ENCODE measurements around the gene CYP19A1. TPM values are rescaled to one million over a fixed set of nuclear protein-coding genes. Genes with fewer than 3 reads are reported as not detected.

The CYP19A1 gene
- total and polyA plus RNA-seq, 2 experiments from 2014 or later: 1.4 to 35.4 TPM

DNA sequence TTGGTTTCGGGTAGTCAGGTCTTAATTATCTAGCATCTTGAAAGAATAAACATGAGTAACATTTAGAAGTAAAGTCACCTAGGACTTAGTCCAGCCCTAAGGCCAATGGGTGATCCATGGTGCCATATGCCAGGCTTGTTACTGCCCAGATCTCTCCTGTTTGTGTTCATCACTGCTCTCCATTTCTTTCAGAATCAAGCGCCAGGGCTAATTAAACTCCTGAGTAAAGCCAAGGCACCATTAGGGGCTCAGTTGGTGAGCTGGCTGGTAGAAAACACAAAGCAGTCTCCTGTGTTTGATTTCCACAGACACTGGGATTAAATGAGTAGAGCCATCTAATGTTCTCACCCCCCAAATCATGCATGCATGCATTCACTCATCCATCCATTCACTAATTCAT, 11.3 kb downstream of the CYP19A1 start:
- H2AFZ ChIP-seq: no peak overlapping the region
- no peak for DNase-seq (ENCODE audit: low spot score)
- no peak overlapping the region for H3K27ac ChIP-seq
- 87% methylated on average over 2 of the region's 2 CpGs for WGBS (ENCODE audit: low lambda C conversion rate, missing lambda C conversion rate)
- H3K36me3 ChIP-seq (replicated peaks; ENCODE audit: insufficient read depth, low read depth): no peaks in the 10 kb centered on the region
- peaks cover 9% of the 10 kb centered on the region for H3K4me1 ChIP-seq (ENCODE audit: insufficient read depth)
- no peaks in the 10 kb centered on the region for H3K9me3 ChIP-seq (ENCODE audit: low read depth)
- no peak overlapping the region for H3K4me2 ChIP-seq
- no peak overlapping the region for H3K4me3 ChIP-seq
- H3K79me2 ChIP-seq: no peaks in the 10 kb centered on the region
- no peak for TF ChIP-seq EZH2 (IDR thresholded peaks at IDR 0.05; ENCODE audit: borderline replicate concordance)
- TF ChIP-seq, protein P1, sequence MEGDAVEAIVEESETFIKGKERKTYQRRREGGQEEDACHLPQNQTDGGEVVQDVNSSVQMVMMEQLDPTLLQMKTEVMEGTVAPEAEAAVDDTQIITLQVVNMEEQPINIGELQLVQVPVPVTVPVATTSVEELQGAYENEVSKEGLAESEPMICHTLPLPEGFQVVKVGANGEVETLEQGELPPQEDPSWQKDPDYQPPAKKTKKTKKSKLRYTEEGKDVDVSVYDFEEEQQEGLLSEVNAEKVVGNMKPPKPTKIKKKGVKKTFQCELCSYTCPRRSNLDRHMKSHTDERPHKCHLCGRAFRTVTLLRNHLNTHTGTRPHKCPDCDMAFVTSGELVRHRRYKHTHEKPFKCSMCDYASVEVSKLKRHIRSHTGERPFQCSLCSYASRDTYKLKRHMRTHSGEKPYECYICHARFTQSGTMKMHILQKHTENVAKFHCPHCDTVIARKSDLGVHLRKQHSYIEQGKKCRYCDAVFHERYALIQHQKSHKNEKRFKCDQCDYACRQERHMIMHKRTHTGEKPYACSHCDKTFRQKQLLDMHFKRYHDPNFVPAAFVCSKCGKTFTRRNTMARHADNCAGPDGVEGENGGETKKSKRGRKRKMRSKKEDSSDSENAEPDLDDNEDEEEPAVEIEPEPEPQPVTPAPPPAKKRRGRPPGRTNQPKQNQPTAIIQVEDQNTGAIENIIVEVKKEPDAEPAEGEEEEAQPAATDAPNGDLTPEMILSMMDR (IDR thresholded peaks at IDR 0.05; ENCODE audit: poor library complexity): no peak
- no peak for TF ChIP-seq EZH2phosphoT487 (IDR thresholded peaks at IDR 0.05; ENCODE audit: low read depth, severe bottlenecking, unreplicated experiment)
- H3K9me2 ChIP-seq (replicated peaks; ENCODE audit: insufficient read depth): no peaks in the 10 kb centered on the region
- no peaks in the 10 kb centered on the region for H4K20me1 ChIP-seq (ENCODE audit: insufficient read depth, poor library complexity, severe bottlenecking)
- H3K27me3 ChIP-seq: no peaks in the 10 kb centered on the region

DNA sequence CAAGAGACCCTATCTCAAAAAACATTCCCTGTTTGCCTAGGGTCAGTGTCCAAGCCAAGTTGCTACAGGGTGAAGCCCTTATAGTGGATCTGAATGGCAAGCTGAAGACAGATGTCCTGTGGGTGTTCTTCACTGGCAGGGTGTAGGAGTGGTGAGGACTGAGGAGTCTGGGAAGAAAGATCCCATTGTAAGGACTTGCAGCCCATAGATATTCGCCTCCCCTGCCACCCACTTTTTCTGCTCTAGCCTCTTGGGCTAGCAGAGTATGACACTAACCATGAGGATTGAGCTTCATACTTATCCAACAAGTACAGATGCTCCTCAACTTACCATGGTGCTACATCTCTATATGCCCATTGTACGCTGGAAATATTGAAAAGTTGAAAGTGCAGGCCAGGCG, 13.2 kb downstream of the CYP19A1 start:
- 80% methylated on average over 3 of the region's 3 CpGs for WGBS (ENCODE audit: low lambda C conversion rate, missing lambda C conversion rate)
- no peak overlapping the region for H3K27ac ChIP-seq
- H4K20me1 ChIP-seq (ENCODE audit: insufficient read depth, poor library complexity, severe bottlenecking): no peaks in the 10 kb centered on the region
- no peaks in the 10 kb centered on the region for H3K9me2 ChIP-seq (replicated peaks; ENCODE audit: insufficient read depth)
- no peak overlapping the region for H2AFZ ChIP-seq
- DNase-seq (ENCODE audit: low spot score): no peak
- no peak overlapping the region for H3K4me3 ChIP-seq
- H3K27me3 ChIP-seq: no peaks in the 10 kb centered on the region
- H3K4me2 ChIP-seq: no peak overlapping the region
- H3K9me3 ChIP-seq (ENCODE audit: low read depth): no peaks in the 10 kb centered on the region
- H3K79me2 ChIP-seq: no peaks in the 10 kb centered on the region
- peaks cover 9% of the 10 kb centered on the region for H3K4me1 ChIP-seq (ENCODE audit: insufficient read depth)
- no peak for TF ChIP-seq EZH2phosphoT487 (IDR thresholded peaks at IDR 0.05; ENCODE audit: low read depth, severe bottlenecking, unreplicated experiment)
- H3K36me3 ChIP-seq (replicated peaks; ENCODE audit: insufficient read depth, low read depth): no peaks in the 10 kb centered on the region

DNA sequence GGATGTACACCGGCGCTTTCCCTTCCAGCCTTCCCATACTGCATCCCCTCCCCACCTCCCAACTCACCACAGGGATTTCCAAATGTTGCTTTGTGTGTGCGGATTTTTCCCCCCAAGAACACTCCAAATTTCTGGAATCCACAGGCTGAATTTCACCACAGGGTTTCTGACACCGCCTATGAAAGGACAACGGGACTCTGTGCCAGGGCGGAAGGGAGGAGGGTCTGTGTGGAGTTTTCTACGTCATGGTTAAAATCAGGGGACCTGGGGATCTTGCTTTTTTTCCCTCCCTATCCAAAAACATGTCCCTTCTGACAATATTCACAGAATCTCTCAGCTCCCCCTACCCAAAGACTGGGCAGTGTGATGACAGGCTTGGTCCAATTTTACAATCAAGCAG, 14.6 kb downstream of the CYP19A1 start:
- TF ChIP-seq EZH2phosphoT487 (IDR thresholded peaks at IDR 0.05; ENCODE audit: low read depth, severe bottlenecking, unreplicated experiment) (no peak), EZH2 (IDR thresholded peaks at IDR 0.05; ENCODE audit: borderline replicate concordance) (no peak)
- TF ChIP-seq, protein P1 (IDR thresholded peaks at IDR 0.05; ENCODE audit: poor library complexity): no peak
- no peaks in the 10 kb centered on the region for H3K27me3 ChIP-seq
- H2AFZ ChIP-seq: no peak overlapping the region
- no peak overlapping the region for H3K4me3 ChIP-seq
- WGBS (ENCODE audit: low lambda C conversion rate, missing lambda C conversion rate): 91% methylated on average over 7 of the region's 7 CpGs
- H3K9me2 ChIP-seq (replicated peaks; ENCODE audit: insufficient read depth): no peaks in the 10 kb centered on the region
- no peak for DNase-seq (ENCODE audit: low spot score)
- no peak overlapping the region for H3K4me2 ChIP-seq
- no peaks in the 10 kb centered on the region for H4K20me1 ChIP-seq (ENCODE audit: insufficient read depth, poor library complexity, severe bottlenecking)
- no peaks in the 10 kb centered on the region for H3K79me2 ChIP-seq
- no peaks in the 10 kb centered on the region for H3K36me3 ChIP-seq (replicated peaks; ENCODE audit: insufficient read depth, low read depth)
- H3K4me1 ChIP-seq (ENCODE audit: insufficient read depth): peaks cover 9% of the 10 kb centered on the region
- H3K27ac ChIP-seq: no peak overlapping the region
- no peaks in the 10 kb centered on the region for H3K9me3 ChIP-seq (ENCODE audit: low read depth)

DNA sequence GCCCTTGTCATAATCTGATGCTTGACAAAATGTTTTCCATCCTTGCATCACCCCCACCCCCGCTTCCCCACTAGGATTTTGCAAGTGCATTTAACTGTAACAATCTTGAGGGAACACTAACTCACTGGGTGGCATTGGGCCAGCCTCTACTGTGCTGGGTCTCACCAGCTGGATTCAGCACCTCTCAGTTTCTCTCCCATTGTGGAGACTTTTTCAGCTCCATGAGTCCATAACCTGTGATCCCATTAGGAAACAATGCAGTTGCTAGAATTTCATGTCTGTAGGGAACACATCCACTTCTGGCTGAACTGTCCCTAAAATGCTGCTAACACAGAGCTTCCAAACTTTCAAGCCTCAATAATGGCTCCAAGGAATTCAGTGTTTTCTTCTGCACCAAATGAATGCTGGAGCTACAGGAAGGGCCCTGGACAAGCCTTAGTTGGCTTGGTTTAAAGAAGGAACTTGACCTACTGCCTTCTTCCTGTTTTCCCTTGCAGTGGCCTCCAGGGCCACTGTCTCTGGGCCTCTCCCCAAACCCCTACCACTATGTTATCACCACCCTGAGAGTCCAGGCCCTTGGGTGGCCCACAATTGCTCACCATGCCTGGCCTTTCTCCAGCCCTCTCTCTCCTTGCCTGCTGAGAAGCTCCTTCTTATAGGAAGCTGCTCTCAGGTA, 15.6 kb downstream of the CYP19A1 start:
- Histone ChIP-seq H3K4me1 (ENCODE audit: insufficient read depth) (peaks cover 9% of the 10 kb centered on the region), H3K4me2 (no peak overlapping the region), H3K36me3 (replicated peaks; ENCODE audit: insufficient read depth, low read depth) (no peaks in the 10 kb centered on the region), H3K27me3 (no peaks in the 10 kb centered on the region), H3K9me2 (replicated peaks; ENCODE audit: insufficient read depth) (no peaks in the 10 kb centered on the region), H3K27ac (no peak overlapping the region), H4K20me1 (ENCODE audit: insufficient read depth, poor library complexity, severe bottlenecking) (no peaks in the 10 kb centered on the region), H3K79me2 (no peaks in the 10 kb centered on the region), H3K9me3 (ENCODE audit: low read depth) (no peaks in the 10 kb centered on the region), H3K4me3 (no peak overlapping the region), H2AFZ (no peak overlapping the region)
- WGBS (ENCODE audit: low lambda C conversion rate, missing lambda C conversion rate): 89% methylated on average over 1 of the region's 1 CpG
- TF ChIP-seq EZH2 (IDR thresholded peaks at IDR 0.05; ENCODE audit: borderline replicate concordance): no peak
- TF ChIP-seq, protein P1 (IDR thresholded peaks at IDR 0.05; ENCODE audit: poor library complexity): no peak
- TF ChIP-seq EZH2phosphoT487 (IDR thresholded peaks at IDR 0.05; ENCODE audit: low read depth, severe bottlenecking, unreplicated experiment): no peak
- no peak for DNase-seq (ENCODE audit: low spot score)
